Measurements from ENCODE around the gene NGB.

- TF ChIP-seq CTCF (IDR thresholded peaks at IDR 0.05; ENCODE audit: low read depth, low read length, poor library complexity, severe bottlenecking), result no peak
- no peak for TF ChIP-seq EZH2phosphoT487 (IDR thresholded peaks at IDR 0.05; ENCODE audit: borderline replicate concordance, low read length)
Observed at GRCh38 chr14:77296155-77296554, 25.1 kb upstream of the NGB start.
